HG03108 (cell line): ENCODE results near the gene DNAJC16.
"Not testable (repeated sequence)": the region's sequence is repeated elsewhere in the genome, so short reads cannot be mapped to it uniquely, and the experiment has no call there.

Experiments used
- ATAC-seq: cut with Tn5 transposase; IDR thresholded peaks from one replicate; pipeline ENCODE4 v1.9.1; 2021; ENCODE audit warnings: moderate library complexity; ENCODE audit not compliant: unreplicated experiment

DNAJC16 gene

DNA sequence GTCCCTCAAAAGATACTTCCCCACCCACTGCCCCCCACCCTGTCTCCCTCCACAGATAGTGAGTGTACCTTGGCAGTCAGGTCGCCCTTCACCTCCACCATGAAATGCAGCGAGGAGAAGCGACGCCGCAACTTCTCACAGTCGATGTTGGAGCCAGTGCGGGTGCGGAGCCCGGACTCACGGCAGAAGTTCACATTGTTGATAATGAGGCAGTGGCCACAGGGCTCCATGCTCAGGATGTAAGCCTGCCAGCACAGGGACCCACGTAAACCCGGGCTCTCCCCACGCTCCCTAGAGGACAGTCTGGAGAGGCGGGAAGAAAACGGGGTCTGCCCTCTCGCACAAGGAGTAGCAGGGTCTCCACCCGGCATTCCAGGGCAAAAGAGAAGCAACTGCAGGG, 19.8 kb upstream of the DNAJC16 start:
- ATAC-seq, result no peak

DNA sequence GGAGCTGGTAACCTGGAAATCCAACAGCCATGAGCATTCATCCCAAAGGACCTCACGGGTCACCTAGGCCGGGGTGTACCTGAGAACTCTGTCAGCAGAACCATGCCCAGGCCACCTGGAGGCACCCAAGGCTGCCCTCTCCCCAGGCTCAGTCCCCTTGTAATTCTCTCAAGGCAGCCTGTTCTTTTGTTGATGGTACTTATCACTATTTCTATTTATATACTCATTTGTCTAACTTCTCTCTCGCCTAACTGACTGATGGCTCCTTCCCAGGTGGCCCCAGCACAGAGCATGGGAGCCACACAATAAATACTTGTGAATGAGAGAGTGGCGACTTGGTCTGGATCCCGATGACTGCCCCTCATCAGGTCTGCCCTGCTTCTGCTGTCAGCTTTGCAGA, 19.4 kb upstream of the DNAJC16 start:
- ATAC-seq, result no peak

DNA sequence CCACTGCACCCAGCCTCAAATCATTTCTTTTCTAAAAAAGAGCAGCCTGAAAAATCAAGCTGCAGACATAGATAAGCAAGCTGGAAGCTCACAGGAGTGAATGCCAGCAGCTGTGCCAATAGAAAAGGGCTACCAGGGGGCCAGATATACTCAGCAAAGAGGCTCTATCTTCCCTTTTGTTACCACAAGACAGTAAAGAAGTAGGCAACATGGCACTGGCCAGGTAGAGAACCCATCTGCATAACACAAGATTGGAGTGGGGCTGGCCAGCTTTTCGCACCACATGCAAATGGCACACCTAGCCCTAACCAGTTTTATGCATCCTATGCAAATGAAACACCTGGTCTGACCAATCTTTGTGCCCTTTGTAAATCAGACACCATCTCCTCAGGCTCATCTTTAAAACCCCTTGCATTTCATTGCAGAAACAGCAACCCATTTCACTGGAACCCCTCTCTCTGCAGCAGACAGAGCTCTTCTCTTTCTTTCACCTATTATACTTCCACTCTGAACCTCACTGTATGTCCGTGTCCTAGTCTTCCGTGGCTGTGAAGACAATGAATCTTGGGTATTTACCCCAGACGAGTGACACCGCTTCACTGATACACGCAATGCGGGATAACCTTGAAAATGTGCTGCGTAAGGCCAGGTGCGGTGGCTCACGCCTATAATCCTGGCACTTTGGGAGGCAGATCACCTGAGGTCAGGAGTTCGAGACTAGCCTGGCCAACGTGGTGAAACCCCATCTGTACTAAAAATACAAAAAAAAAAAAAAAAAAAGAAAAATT, 17.8 kb upstream of the DNAJC16 start:
- ATAC-seq, result no peak

DNA sequence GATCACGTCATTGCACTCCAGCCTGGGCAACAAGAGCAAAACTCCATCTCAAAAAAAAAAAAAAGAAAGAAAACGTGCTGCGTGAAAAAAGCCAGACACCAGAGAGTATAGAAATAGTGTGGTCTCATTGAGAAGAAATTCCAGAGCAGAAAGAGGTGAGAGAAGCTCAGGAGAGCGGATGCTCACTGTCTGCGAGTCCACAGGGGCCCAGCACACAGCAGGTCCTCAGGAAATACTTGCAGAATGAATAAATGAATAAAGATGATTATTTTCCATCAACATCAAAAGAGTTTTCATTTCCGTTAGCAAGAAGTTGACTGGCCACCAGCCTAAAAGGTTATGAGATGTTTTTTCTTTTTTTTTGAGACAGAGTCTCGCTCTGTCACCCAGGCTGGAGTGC, 17.1 kb upstream of the DNAJC16 start:
- ATAC-seq, result no peak

DNA sequence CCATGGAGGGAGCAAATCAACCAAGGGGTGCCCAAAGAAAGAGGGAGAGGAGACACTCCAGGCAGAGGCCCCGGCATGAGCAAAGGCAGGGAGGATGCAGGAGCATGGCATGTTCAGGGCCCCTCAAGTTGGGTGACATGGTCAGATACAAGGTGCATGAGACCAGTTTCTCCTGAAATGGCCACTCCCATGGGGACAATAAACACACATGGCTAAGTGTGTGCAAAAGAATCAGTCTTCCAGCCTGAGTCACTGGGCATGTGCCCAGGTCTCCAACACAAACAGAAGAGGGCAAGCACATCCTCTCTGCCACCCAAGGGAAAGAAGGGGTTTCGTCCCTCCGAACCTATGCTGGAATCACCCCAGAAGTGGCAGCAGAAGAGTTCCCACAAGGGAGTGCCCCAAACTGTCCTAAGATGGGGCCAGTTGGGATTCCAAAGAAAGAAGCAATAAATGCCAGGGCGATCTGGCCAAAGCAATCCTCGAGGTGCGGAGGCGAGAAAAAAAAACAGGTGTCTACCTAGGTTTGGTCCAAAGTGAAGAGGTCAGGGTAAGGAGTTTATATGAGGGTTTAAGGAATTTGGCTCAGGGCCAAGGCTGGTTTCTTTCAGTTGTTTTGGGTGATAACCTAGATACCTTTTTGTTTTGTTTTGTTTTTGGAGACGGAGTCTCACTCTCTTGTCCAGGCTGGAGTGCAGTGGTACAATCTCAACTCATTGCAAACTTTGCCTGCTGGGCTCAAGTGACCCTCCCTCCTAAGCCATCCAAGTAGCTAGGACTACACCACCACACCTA, 15.8 kb upstream of the DNAJC16 start:
- ATAC-seq, result no peak

DNA sequence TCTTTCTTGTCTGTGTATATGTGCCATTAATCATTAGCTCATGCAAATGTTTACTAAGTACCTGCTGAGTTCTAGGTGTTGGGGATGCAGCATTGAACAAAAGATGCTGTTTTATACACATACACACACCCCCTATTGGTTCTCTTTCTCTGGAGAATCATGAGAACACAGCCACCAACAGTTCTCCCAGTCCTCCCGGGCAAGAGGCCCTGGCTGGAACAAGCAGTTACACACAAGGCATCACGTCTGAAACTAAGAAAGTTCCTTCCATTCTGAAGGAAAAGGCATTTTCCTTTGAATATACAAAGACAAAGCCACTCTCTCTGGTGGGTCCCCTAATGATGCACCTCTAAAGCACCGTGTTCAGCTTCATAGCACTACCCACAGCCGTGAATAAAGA, 13.5 kb upstream of the DNAJC16 start:
- no peak for ATAC-seq

DNA sequence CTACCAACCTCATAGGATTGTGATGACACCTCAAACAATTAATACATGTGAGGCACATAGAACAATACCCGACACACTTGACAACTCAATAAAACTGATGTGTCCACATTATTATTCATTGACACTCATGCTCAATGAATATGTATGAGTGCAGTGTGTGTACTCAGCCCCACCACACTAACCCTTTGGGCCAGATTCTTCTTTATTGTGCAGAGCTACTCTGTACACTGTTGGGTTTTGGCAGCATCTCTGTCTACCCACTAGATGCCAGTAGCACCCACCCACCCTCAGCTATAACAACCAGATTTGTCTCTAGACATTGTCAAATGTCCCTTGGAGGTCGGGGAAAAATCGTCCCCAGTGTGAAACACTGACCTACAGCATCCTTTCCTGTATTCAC, 12.7 kb upstream of the DNAJC16 start:
- no peak for ATAC-seq

DNA sequence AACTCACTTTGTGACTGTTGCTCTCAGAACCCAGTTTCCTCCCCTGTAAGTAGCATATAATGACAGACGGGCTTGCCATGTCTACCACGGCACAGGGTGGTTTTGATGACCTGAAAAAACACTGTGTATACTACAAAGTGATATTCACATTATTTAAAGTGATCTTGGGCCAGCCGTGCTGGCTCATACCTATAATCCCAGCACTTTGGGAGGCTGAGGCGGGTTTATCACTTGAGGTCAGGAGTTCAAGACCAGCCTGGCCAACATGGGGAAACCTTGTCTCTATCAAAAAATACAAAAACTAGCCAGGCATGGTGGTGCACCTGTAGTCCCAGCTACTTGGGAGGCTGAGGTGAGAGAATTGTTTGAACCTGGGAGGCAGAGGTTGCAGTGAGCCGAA, 12.1 kb upstream of the DNAJC16 start:
- not testable (repeated sequence) for ATAC-seq

DNA sequence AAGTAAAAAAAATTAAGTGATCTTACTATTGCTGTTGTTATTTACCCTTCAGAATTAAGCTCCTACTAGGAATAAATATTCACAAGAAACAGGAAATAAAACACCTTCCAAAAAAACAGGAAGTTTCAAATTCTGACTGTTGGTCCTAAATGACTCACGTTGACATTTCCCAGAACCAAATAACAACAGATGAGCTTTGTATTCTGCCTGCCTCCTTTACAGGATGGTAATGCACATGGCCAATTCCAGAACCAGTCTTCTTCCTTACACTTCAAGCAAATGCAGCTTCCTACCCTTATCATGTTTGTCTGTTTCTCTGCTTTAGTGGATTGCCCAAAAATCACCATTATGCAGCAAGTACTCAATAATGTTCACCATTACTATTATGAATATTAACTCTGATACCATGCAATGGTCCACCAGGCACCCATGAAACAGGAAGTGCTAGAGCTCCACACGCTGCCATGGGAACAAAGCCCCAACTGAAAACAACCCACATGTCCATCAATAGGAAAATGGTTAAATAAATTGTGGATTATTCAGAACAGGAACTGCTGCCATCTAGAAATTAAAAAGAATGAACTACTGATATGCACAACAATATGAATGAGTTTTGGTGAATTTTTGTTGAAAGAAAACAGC, 11.5 kb upstream of the DNAJC16 start:
- ATAC-seq, result no peak

DNA sequence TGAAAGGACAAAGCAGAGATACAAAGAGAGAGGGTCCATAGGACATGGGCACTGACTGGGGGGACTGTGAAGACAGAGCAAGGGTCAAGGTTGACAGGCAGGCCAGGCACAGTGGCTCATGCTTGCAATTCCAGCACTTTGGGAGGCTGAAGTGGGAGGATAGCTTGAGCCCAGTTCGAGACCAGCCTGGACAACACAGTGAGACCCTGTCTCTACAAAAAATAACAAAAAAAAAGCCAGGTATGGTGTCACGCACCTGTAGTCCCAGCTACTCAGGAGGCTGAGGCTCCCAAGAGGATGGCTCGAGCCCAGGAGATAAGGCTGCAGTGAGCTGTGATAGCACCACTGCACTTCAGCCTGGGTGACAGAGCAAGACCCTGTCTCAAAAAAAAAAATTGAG, 7.0 kb upstream of the DNAJC16 start:
- ATAC-seq, result no peak

DNA sequence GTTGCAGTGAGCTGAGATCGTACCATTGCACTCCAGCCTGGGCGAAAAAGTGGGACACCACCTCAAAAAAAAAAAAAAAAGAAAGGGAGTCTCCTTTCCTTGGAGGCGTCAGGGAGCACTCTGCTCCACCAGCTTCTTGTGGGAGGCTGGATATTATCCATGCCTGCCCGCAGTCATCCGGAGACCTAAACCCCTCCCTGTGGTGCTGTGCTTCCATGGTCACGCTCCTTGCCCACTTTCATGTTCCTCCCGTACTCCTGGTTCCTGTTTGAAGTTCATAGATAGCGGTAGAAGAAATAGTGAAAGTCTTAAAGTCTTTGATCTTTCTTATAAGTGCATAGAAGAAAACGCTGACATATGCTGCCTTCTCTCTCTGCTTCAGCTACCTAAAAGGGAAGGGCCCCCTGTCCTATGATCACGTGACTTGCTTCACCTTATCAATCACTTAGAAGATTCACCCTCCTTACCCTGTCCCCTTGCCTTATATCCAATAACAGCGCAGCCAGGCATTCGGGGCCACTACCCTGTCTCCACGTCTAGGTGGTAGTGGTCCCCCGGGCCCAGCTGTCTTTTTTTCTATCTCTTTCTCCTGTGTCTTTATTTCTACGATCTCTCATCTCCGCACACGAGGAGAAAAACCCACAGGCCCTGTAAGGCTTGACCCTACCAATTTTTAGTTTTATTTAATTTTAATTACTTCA, 5.3 kb upstream of the DNAJC16 start:
- ATAC-seq, result not testable (repeated sequence)

DNA sequence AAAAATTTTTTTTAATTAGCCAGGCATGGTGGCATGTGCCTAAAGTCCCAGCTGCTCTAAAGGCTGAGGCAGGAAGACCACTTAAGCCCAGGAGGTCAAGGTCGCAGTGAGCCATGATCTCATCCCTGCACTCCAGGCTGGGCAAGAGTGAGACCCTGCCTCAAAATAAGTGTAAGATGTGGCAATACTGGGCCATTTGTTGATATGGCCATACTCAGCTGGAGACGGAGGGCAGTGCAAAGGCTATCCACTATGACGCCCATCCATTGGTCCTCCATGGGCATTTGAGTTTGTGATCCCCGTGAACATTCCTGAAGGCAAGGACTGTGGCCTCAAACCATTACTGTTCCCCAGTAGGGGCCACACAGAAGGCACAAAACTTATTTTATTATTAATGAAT, 4.1 kb upstream of the DNAJC16 start:
- ATAC-seq, result no peak

DNA sequence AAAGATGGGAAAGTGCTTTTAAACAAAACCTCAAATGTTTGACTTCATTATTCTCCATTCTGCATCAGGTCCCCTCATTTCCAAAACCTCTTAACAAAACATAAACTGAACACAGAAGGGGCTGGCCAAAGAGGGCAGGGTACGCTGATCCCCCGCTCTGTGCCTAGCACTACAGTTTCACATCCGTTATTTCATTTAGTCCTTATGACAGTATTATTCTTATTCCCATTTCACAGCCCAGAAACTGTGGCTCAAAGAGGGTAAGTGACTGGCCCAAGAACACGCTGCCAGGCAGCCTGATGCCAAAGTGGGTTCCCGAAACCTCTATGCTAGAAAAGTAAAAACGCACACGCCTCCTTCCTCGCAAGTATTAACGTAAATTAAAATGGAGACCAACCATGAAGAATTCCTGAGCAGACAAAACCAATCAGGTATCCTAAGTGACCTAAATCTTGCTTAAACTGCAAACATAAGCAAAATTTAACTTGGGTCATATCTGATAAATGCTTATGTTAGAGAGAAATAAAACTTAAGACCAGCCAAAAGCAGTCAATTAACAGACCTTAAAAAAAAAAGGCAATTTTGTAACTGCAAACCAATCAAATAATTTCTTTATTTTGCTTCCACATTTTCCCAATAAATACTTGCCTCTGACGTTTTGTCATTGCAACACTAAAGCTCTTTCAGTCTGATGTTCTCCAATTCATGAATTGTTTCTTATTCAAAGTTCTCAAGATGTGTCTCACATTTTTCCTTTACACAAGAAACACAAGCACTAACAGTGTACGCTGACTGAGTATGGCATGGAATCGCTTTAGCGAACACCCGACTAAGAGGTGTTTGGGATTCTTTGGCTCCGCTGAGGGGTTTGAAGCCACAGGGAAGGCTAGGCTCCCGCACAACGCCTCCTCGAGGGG, 3.3 kb upstream of the DNAJC16 start:
- ATAC-seq, result no peak

DNA sequence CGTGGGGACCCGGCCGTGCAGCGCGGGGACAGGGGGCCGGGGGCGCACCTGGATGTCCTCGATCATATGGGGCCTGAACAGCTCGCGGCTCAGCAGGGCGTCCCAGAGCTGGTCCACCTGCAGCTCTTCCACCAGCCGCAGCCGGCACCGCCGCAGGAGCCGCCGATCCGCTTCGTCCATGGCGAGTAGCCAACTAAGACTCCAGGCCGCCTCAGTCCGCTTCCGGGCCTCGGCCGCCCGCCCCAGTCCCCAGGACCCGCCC, 2.7 kb upstream of the DNAJC16 start, which contains the start of gene CASP9:
Gene CASP9 (minus strand): TSS at position 195 of the 262 bp plus-strand sequence. CDS start 15 bp downstream, at position 180.
- ATAC-seq, result no peak

DNA sequence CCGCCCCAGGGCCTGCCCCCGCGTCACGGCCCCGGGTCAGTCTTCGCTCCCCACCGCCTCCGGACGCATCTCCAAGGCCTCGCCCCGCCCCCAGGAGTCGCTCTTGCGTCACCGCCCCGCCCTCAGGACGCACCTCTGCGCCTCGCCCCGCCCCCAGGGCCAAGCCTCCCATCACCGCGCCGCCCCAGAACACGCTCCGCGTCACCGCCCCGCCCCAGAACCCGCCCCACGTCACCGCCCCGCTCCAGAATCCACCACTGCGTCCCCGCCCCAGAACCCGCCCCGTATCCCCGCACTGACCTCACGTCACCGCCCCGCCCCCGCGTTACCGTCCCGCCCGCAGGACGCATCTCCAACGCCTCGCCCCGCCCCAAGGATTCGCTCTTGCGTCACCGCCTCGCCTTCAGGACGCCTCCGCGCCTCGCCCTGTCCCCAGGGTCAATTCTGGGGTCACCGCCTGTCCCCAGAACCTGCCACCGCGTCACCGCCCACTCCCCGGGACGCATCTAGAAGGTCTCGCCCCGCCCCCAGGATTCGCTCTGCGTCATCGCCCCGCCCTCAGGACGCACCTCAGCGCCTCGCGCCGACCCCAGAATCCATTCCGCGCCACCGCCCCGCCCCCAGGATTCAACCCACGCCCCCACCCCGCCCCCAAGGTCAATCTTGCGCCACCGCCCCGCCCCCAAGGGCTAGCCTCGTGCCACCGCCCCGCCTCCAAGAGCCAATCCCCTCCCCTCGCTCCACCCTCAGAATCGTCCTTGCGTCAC, 2.2 kb upstream of the DNAJC16 start:
- ATAC-seq, result peak; percentile 32

DNA sequence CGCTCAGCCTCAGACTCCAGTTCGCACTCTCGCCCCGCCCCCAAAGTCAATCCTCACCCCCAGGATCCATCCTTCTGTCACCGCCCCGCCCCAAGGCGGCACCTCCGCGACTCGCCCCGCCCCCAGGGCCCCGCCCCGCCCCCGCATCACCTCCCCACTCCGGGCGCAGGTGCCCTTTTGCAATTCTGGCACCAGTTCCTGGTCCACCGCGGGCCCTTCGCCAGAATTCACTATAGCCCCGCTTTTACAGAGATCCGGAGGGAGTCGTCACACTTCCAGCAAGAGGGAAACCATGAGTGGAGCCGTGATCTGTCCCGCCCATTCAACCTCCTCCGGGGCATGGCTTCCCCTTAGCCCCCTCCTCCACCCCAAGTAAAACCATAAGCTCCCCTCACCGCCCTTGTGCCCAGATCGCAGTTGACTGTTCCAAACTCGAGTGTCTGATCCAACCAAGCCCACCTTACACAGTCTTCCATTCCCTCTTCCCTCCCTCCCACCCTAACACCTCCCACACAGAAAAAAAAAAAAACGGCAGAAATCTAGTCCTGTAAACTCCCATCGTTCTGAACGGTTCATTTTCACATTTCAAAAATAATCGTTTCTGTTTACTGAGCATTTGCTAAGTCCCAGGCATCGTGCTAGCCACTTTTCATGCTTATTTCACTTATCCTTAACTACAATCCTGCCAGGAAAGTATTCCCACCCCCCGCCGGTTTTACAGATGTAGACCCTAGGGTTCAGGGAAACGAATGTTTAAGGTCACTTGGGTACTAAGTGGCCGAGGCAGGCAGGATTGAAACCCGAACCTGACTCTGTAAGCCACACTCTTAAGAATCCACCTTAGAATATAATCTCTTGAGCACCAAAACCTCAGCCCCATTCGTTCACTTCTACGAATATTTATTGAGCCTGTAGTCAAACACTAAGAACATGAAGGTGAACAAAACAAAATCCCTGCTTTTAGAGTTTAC, 1.3 kb upstream of the DNAJC16 start:
- ATAC-seq, result peak; percentile 35

DNA sequence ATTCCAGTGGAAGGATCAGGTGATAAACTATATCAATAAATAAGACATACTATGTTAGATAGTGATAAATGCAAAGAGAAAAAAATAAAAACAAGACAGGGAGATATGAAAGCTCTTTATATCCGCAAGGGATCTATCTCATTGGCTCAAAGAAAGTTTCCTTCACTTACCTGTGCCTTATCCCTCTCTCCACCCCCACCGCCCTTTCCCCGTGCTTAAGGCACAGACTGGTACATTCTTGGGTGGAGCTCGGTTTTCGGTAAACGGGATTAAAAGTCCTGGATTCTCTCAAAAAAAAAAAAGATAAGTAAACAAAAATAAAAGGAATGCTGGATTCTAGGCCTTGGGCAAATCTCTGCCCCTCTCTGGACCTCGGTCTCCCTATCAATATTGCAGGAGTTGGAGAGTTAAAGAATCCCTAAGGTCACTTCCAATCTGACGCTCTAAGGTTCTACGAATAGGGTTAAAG, 593 bp upstream of the DNAJC16 start:
- no peak for ATAC-seq

DNA sequence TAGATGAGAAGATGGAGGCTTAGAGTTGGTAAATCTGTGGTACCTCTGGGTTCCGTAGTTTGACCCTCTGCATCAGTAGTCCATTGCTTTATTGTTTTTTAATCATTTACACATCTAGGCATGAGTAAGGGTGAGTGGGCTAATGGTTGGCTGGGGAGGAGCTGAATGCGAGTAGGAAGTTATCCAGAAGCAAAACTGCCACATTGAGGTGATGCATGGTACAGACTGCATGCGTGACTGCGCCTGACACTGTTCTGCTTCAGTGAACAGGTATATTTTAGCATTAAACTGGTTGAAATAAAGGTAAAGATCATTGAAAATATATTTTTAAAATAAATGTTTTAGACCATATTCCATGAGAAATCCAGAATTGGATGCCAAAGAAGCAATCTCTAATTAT, 4.4 kb downstream of the DNAJC16 start:
- no peak for ATAC-seq
